Keratinocyte (primary cell): ENCODE results near the gene EXOC4. TPM values are rescaled to one million over a fixed set of nuclear protein-coding genes. Genes with fewer than 3 reads are reported as not detected.
"Not testable (repeated sequence)": the region's sequence is repeated elsewhere in the genome, so short reads cannot be mapped to it uniquely, and the experiment has no call there.

Experiments used
- DNase-seq: peaks from one replicate; pipeline ENCODE4 v3.0.0-alpha.2; 2011; ENCODE audit warnings: low read depth, missing footprints, low spot score
- FAIRE-seq: peaks from 2 replicates; lab custom pipeline; 2011; peaks lifted over from hg19 to GRCh38; lab: Jason Lieb, UNC
- H2AFZ ChIP-seq: 2 replicates; pipeline ENCODE4 v1.6.0; 2012; ENCODE audit warnings: low read length, control low read depth, inconsistent platforms; ENCODE audit not compliant: control insufficient read depth
- H3K27ac ChIP-seq: 2 replicates; pipeline ENCODE4 v1.5.1; 2011; ENCODE audit warnings: low read length; ENCODE audit not compliant: control insufficient read depth, insufficient read depth
- H3K27me3 ChIP-seq: 3 replicates; pipeline ENCODE4 v1.6.0; 2011; ENCODE audit warnings: low read length; ENCODE audit not compliant: control insufficient read depth, insufficient read depth; ENCODE audit errors: extremely low read depth
- H3K36me3 ChIP-seq, 2 experiments: 2 replicates in 1 of 2; 3 replicates in 1 of 2; pipeline ENCODE4 v1.5.1; 2011; ENCODE audit warnings: low read length in 2 of 2, mild to moderate bottlenecking in 1 of 2; ENCODE audit not compliant: control insufficient read depth in 2 of 2, insufficient read depth in 2 of 2; ENCODE audit errors: extremely low read depth in 1 of 2
- H3K4me1 ChIP-seq: 3 replicates; pipeline ENCODE4 v1.5.1; 2011; ENCODE audit warnings: low read length; ENCODE audit not compliant: control insufficient read depth, insufficient read depth; ENCODE audit errors: extremely low read depth
- H3K4me2 ChIP-seq: 3 replicates; pipeline ENCODE4 v1.6.0; 2011; ENCODE audit warnings: low read depth, low read length; ENCODE audit not compliant: control insufficient read depth, insufficient read depth; ENCODE audit errors: extremely low read depth
- H3K4me3 ChIP-seq, 3 experiments: fragments of 200-600 bp in 1 of 3; sonication (generic) in 1 of 3; 2 replicates in 2 of 3; 3 replicates in 1 of 3; pipeline ENCODE4 v1.5.1; 2011 to 2016; ENCODE audit warnings: low read length in 3 of 3, mild to moderate bottlenecking in 3 of 3, control low read depth in 2 of 3, inconsistent platforms in 1 of 3, low read depth in 1 of 3, mixed read lengths in 1 of 3, mixed run types in 1 of 3, moderate library complexity in 1 of 3; ENCODE audit not compliant: control insufficient read depth in 2 of 3, insufficient read depth in 2 of 3; ENCODE audit errors: extremely low read depth in 1 of 3
- H3K79me2 ChIP-seq: 2 replicates; pipeline ENCODE4 v1.6.0; 2012; ENCODE audit warnings: low read length; ENCODE audit not compliant: control insufficient read depth, insufficient read depth
- H3K9ac ChIP-seq: 3 replicates; pipeline ENCODE4 v1.6.0; 2011; ENCODE audit warnings: low read length; ENCODE audit not compliant: control insufficient read depth, insufficient read depth; ENCODE audit errors: extremely low read depth
- H3K9me1 ChIP-seq: 3 replicates; pipeline ENCODE4 v1.6.0; 2011; ENCODE audit warnings: low read length; ENCODE audit not compliant: control insufficient read depth, insufficient read depth; ENCODE audit errors: extremely low read depth
- H3K9me3 ChIP-seq: 2 replicates; pipeline ENCODE4 v1.5.1; 2012; ENCODE audit warnings: low read depth, low read length; ENCODE audit not compliant: control insufficient read depth
- H4K20me1 ChIP-seq: 3 replicates; pipeline ENCODE4 v1.6.0; 2011; ENCODE audit warnings: low read length; ENCODE audit not compliant: control insufficient read depth, insufficient read depth; ENCODE audit errors: extremely low read depth
- CTCF ChIP-seq, 3 experiments: IDR thresholded peaks in 1 of 3; conservative IDR thresholded peaks in 1 of 3; optimal IDR thresholded peaks in 1 of 3; 2 replicates in 2 of 3; 3 replicates in 1 of 3; pipeline versions ENCODE3 to v1.5.1; 2011; ENCODE audit warnings: low read length in 3 of 3, mild to moderate bottlenecking in 3 of 3, moderate library complexity in 2 of 3, control low read depth in 1 of 3, inconsistent platforms in 1 of 3; ENCODE audit not compliant: insufficient read depth in 2 of 3; ENCODE audit errors: extremely low read depth in 1 of 3
- EZH2 ChIP-seq: IDR thresholded peaks from one replicate; pipeline ENCODE4 v1.6.1; 2012; ENCODE audit warnings: inconsistent platforms, mild to moderate bottlenecking, low read length, moderate library complexity
- dilution Hi-C: fragments of 300-500 bp; cut with MboI; formaldehyde crosslinking; loops from one replicate; pipeline ENCODE4 v1.7.0; 2020; ENCODE audit warnings: low sequenced_read_pairs; ENCODE audit not compliant: extremely low pct_ligation_motif_present
- polyA plus RNA-seq, 5 experiments: library from polyadenylated mRNA; depleted of rRNA in 3 of 5; stranded (reverse) in 3 of 5; stranded (forward) in 1 of 5; unstranded in 1 of 5; fragments of >200 nt; gene quantifications; 1 replicate in 1 of 5; 2 replicates in 3 of 5; 3 replicates in 1 of 5; pipeline versions ENCODE4 v1.2.1 to v1.2.3, GENCODE V29; 2011 to 2012; ENCODE audit warnings: missing spikeins in 2 of 5, low read depth in 1 of 5, low replicate concordance in 1 of 5

EXOC4 gene
- polyA plus RNA-seq, 1 donor (not counting 4 experiments of a cell fraction or from before 2014, with no cell fraction given) = 52.6 TPM

- no peaks in the 10 kb centered on the region for H3K36me3 ChIP-seq
- no peaks in the 10 kb centered on the region for H4K20me1 ChIP-seq
- dilution Hi-C loops = no loop called here
- no peak overlapping the region for H3K27ac ChIP-seq
- H3K9me1 ChIP-seq = no peaks in the 10 kb centered on the region
- FAIRE-seq = no peak
- H3K9me3 ChIP-seq = no peaks in the 10 kb centered on the region
- H3K4me1 ChIP-seq = no peaks in the 10 kb centered on the region
- no peaks in the 10 kb centered on the region for H3K27me3 ChIP-seq
- H3K9ac ChIP-seq = no peak overlapping the region
- H2AFZ ChIP-seq = no peak overlapping the region
- H3K4me3 ChIP-seq = no peak overlapping the region
- TF ChIP-seq EZH2 = no peak
- no peak for TF ChIP-seq CTCF (optimal IDR thresholded peaks at IDR 0.05 in 1 of 3, IDR thresholded peaks at IDR 0.05 in 1 of 3, conservative IDR thresholded peaks at IDR 0.05 in 1 of 3; ENCODE audit: extremely low read depth in 1 of 3, insufficient read depth in 2 of 3, low read length in 3 of 3)
- no peaks in the 10 kb centered on the region for H3K79me2 ChIP-seq
- H3K4me2 ChIP-seq = no peak overlapping the region
- no peak for DNase-seq
Observed at GRCh38 chr7:134075799-134076198, 822.9 kb downstream of the EXOC4 start.

- H4K20me1 ChIP-seq, DNase-seq, H3K4me1 ChIP-seq, H3K9me1 ChIP-seq, H3K27ac ChIP-seq, dilution Hi-C loops, H3K9me3 ChIP-seq, H3K79me2 ChIP-seq, H3K27me3 ChIP-seq, H3K4me3 ChIP-seq, H3K36me3 ChIP-seq, H3K4me2 ChIP-seq, H2AFZ ChIP-seq, H3K9ac ChIP-seq, FAIRE-seq: not testable (repeated sequence)
Observed at GRCh38 chr7:134077560-134077959, 824.7 kb downstream of the EXOC4 start.

GRCh38 chr7:134078991-134079390 lies 826.1 kb downstream of the EXOC4 start:
- TF ChIP-seq CTCF (optimal IDR thresholded peaks at IDR 0.05 in 1 of 3, IDR thresholded peaks at IDR 0.05 in 1 of 3, conservative IDR thresholded peaks at IDR 0.05 in 1 of 3; ENCODE audit: extremely low read depth in 1 of 3, insufficient read depth in 2 of 3, low read length in 3 of 3) (no peak), EZH2 (no peak)
- FAIRE-seq = no peak
- Histone ChIP-seq H3K9ac (no peak overlapping the region), H2AFZ (no peak overlapping the region), H3K9me1 (no peaks in the 10 kb centered on the region), H3K36me3 (no peaks in the 10 kb centered on the region), H3K27ac (no peak overlapping the region), H3K4me2 (no peak overlapping the region), H3K79me2 (no peaks in the 10 kb centered on the region), H3K4me3 (no peak overlapping the region), H4K20me1 (no peaks in the 10 kb centered on the region), H3K9me3 (no peaks in the 10 kb centered on the region), H3K27me3 (no peaks in the 10 kb centered on the region), H3K4me1 (no peaks in the 10 kb centered on the region)
- dilution Hi-C loops = no loop called here
- DNase-seq = no peak
